K562 (cell line): ENCODE results near the gene FOXF2. TPM values are rescaled to one million over a fixed set of nuclear protein-coding genes. Genes with fewer than 3 reads are reported as not detected.

ENCODE experiments used
- ATAC-seq: fragments of 200-7000 bp; cut with Tn5 transposase; 3 replicates; pipeline ENCODE4 v1.9.1; 2020; ENCODE audit warnings: moderate library complexity
- BruUV-seq: library from RNA; stranded (reverse); fragments of 400-500 nt; replicated peaks from 2 replicates; lab custom pipeline; 2021; lab: Mats Ljungman, UMichigan
- CTCF ChIA-PET: fragments of 300-600 bp; formaldehyde crosslinking; extraction: SDS; loops from one replicate; lab custom pipeline; 2021; ENCODE audit warnings: low intra/inter-chr PET ratio; lab: Yijun Ruan, JAX
- POLR2A ChIA-PET: fragments of 300-600, 350-650 bp; sonication (Branson Sonifier 250); formaldehyde crosslinking; extraction: SDS; loops from one replicate; lab custom pipeline; 2021; ENCODE audit warnings: antibody characterized with exemption, inconsistent platforms; lab: Yijun Ruan, JAX
- DNase-seq, 4 experiments: peaks; one replicate each; pipeline versions ENCODE4 v3.0.0 to v3.0.0-alpha.2; 2011 to 2018; ENCODE audit warnings: low spot score in 3 of 4, mixed read lengths in 3 of 4; ENCODE audit errors: extremely low read depth in 1 of 4
- FAIRE-seq: peaks from 2 replicates; lab custom pipeline; 2011; peaks lifted over from hg19 to GRCh38; lab: Jason Lieb, UNC
- H2AFZ ChIP-seq: 2 replicates; pipeline ENCODE4 v1.6.0; 2011; ENCODE audit warnings: low read depth, low read length, control low read depth, inconsistent platforms
- H3K27ac ChIP-seq: fragments of 200-600 bp; 3 replicates; pipeline ENCODE4 v1.8.0; 2011; ENCODE audit warnings: low read depth, mild to moderate bottlenecking, control low read depth, inconsistent platforms, low read length, moderate library complexity, mixed read lengths; ENCODE audit errors: extremely low read depth
- H3K27me3 ChIP-seq, 2 experiments: fragments of 300-600 bp in 1 of 2; 2 replicates in 1 of 2; 3 replicates in 1 of 2; pipeline versions ENCODE4 v1.6.0 to v1.8.0; 2011; ENCODE audit warnings: inconsistent platforms in 2 of 2, low read length in 2 of 2, mild to moderate bottlenecking in 1 of 2, mixed read lengths in 1 of 2, moderate library complexity in 1 of 2; ENCODE audit not compliant: control insufficient read depth in 2 of 2, insufficient read depth in 2 of 2
- H3K36me3 ChIP-seq: fragments of 300-600 bp; 3 replicates; pipeline ENCODE4 v1.8.0; 2011; ENCODE audit warnings: mild to moderate bottlenecking, low read length, inconsistent platforms; ENCODE audit not compliant: control insufficient read depth, insufficient read depth
- H3K4me1 ChIP-seq, 2 experiments: fragments of 200-600 bp in 1 of 2; replicated peaks in 1 of 2; 2 replicates in 1 of 2; 3 replicates in 1 of 2; pipeline versions ENCODE4 v1.5.1 to v1.8.0; 2011; ENCODE audit warnings: inconsistent platforms in 2 of 2, low read length in 2 of 2, mild to moderate bottlenecking in 1 of 2, mixed read lengths in 1 of 2, moderate library complexity in 1 of 2; ENCODE audit not compliant: control insufficient read depth in 2 of 2, insufficient read depth in 2 of 2
- H3K4me2 ChIP-seq: 2 replicates; pipeline ENCODE4 v1.6.1; 2011; ENCODE audit warnings: low read length, control low read depth, inconsistent platforms, mixed read lengths; ENCODE audit not compliant: insufficient read depth
- H3K4me3 ChIP-seq: fragments of 200-600 bp; sonication (generic), shearing (Covaris generic); 2 replicates; pipeline ENCODE4 v1.5.1; 2016; ENCODE audit warnings: control low read depth, inconsistent platforms
- H3K79me2 ChIP-seq: fragments of 200-600 bp; 3 replicates; pipeline ENCODE4 v1.8.0; 2011; ENCODE audit warnings: low read length, inconsistent platforms; ENCODE audit not compliant: control insufficient read depth, insufficient read depth
- H3K9ac ChIP-seq, 2 experiments: 2 replicates each; pipeline versions ENCODE4 v1.6.0 to v1.6.1; 2011; ENCODE audit warnings: low read depth in 2 of 2, low read length in 2 of 2, control low read depth in 1 of 2, inconsistent platforms in 1 of 2, mild to moderate bottlenecking in 1 of 2, mixed read lengths in 1 of 2; ENCODE audit not compliant: insufficient read depth in 1 of 2
- H3K9me1 ChIP-seq: one replicate; pipeline ENCODE4 v1.6.0; 2011; ENCODE audit warnings: inconsistent platforms, mild to moderate bottlenecking, low read length, moderate library complexity; ENCODE audit not compliant: control insufficient read depth, insufficient read depth
- H3K9me3 ChIP-seq: replicated peaks from 2 replicates; pipeline ENCODE4 v1.5.1; 2011; ENCODE audit warnings: low read depth, low read length, inconsistent platforms; ENCODE audit not compliant: control insufficient read depth, insufficient read depth
- H4K20me1 ChIP-seq: replicated peaks from 2 replicates; pipeline ENCODE4 v1.6.1; 2011; ENCODE audit warnings: low read length, inconsistent platforms, mixed read lengths; ENCODE audit not compliant: control insufficient read depth, insufficient read depth
- AFF4 ChIP-seq: sonication (generic); formaldehyde crosslinking; IDR thresholded peaks from 2 replicates; pipeline ENCODE4 v1.8.0; 2023; ENCODE audit warnings: mild to moderate bottlenecking, missing genetic modification reagents
- ATF4 ChIP-seq: fragments of 450-650 bp; formaldehyde crosslinking; IDR thresholded peaks from 2 replicates; pipeline ENCODE4 v1.4.0; 2022; ENCODE audit warnings: mild to moderate bottlenecking, moderate library complexity
- CSDE1 ChIP-seq, 2 experiments: fragments of 450-650 bp; IDR thresholded peaks; 2 replicates each; pipeline ENCODE4 v1.6.1; 2016; ENCODE audit warnings: mild to moderate bottlenecking in 1 of 2
- KLF10 ChIP-seq: fragments of 250-450 bp; sonication (Bioruptor Pico); IDR thresholded peaks from 2 replicates; pipeline ENCODE4 v1.6.1; 2021; ENCODE audit warnings: matching md5 sums
- MCM2 ChIP-seq: fragments of 450-650 bp; IDR thresholded peaks from 2 replicates; pipeline ENCODE4 v1.6.1; 2017; ENCODE audit warnings: low read depth, mild to moderate bottlenecking
- NFE2L1 ChIP-seq: fragments of 450-650 bp; IDR thresholded peaks from 2 replicates; pipeline ENCODE4 v1.6.1; 2016; ENCODE audit warnings: missing genetic modification characterization, low read depth, mild to moderate bottlenecking, missing compliant biosample characterization, moderate library complexity, borderline replicate concordance
- PKNOX1 ChIP-seq: fragments of 450-650 bp; IDR thresholded peaks from 2 replicates; pipeline ENCODE4 v1.6.1; 2016
- SRSF3 ChIP-seq: fragments of 200-400 bp; formaldehyde crosslinking; IDR thresholded peaks from 2 replicates; pipeline ENCODE4 v1.6.1; 2016; ENCODE audit warnings: mild to moderate bottlenecking, low read length, moderate library complexity; ENCODE audit not compliant: insufficient read depth
- ZKSCAN3 ChIP-seq: fragments of 250-450 bp; sonication (Bioruptor Pico); IDR thresholded peaks from 2 replicates; pipeline ENCODE4 v1.4.0; 2020
- ZNF140 ChIP-seq: fragments of 250-450 bp; sonication (Bioruptor Pico); IDR thresholded peaks from 2 replicates; pipeline ENCODE4 v1.8.0; 2021; ENCODE audit warnings: moderate library complexity, mild to moderate bottlenecking, inconsistent platforms
- ZNF274 ChIP-seq: IDR thresholded peaks from 2 replicates; pipeline ENCODE4 v1.6.1; 2011; ENCODE audit warnings: low read depth, mild to moderate bottlenecking, low read length, moderate library complexity, borderline replicate concordance
- ZNF280A ChIP-seq: fragments of 450-650 bp; IDR thresholded peaks from 2 replicates; pipeline ENCODE4 v1.6.1; 2018; ENCODE audit warnings: mild to moderate bottlenecking, low read depth; ENCODE audit not compliant: partially characterized antibody
- WGBS: fragments of 100-300 bp; shearing (Covaris generic); methylation state at CpG from one replicate; pipeline ENCODE4 v1.1.6; 2016; ENCODE audit warnings: low coverage, mixed read lengths; ENCODE audit not compliant: insufficient coverage; ENCODE audit errors: missing lambda C conversion rate; 5-methylcytosine and 5-hydroxymethylcytosine counted together
- in situ Hi-C: fragments of 300-500 bp; cut with MboI; formaldehyde crosslinking; loops from 4 replicates; pipeline ENCODE4 v1.15.0; 2018; ENCODE audit warnings: inconsistent platforms, mixed read lengths
- intact Hi-C: fragments of 100-400 bp; cut with micrococcal nuclease; formaldehyde crosslinking; loops from 2 replicates; pipeline ENCODE4 v1.14.2; 2022
- polyA plus RNA-seq, 8 experiments: library from polyadenylated mRNA; depleted of rRNA in 4 of 8; stranded (reverse) in 5 of 8; unstranded in 3 of 8; fragments of >200 nt; fragmentation: Nextera tagmentation in 2 of 8; fragmentation: Illumina TruSeq in 1 of 8; extraction: Ambion mirVana in 2 of 8; extraction: Trizol in 1 of 8; gene quantifications; 2 replicates each; pipeline versions ENCODE4 v1.2.1 to v1.2.3, GENCODE V29; 2011 to 2014; ENCODE audit warnings: inconsistent platforms in 1 of 8, missing spikeins in 1 of 8
- total RNA-seq, 7 experiments: library from RNA; depleted of rRNA in 6 of 7; stranded (reverse); fragments of >200 nt in 6 of 7; fragmentation: Illumina TruSeq in 2 of 7; extraction: Trizol in 2 of 7; gene quantifications; 2 replicates each; pipeline versions ENCODE4 v1.2.1 to v1.2.3, GENCODE V29; 2011 to 2021; ENCODE audit warnings: low replicate concordance in 1 of 7

Gene FOXF2
- total and polyA plus RNA-seq, 9 of the 15 experiments (the other 6 are each of a cell fraction or from before 2014, with no cell fraction given): not detected

GRCh38 chr6:1382883-1383728 is 6.3 kb upstream of the FOXF2 start:
- ATAC-seq: no peak
- no peak for DNase-seq
- Histone ChIP-seq H3K4me1 (peaks cover 0 to 35% of the 10 kb centered on the region in 2 experiments; a peak in 2 of 5 replicates), H3K9me3 (no peaks in the 10 kb centered on the region), H3K9me1 (no peaks in the 10 kb centered on the region), H4K20me1 (peaks cover 5% of the 10 kb centered on the region; the same call in 1 of the 2 replicates), H2AFZ (no peak overlapping the region), H3K9ac (no peak overlapping the region), H3K4me3 (no peak overlapping the region), H3K4me2 (no peak overlapping the region), H3K27me3 (peaks cover 54 to 86% of the 10 kb centered on the region in 2 experiments), H3K36me3 (no peaks in the 10 kb centered on the region), H3K27ac (no peak overlapping the region), H3K79me2 (no peaks in the 10 kb centered on the region)
- TF ChIP-seq ATF4 (CRISPR knock-in tag) (no peak), ZNF140 (CRISPR knock-in tag) (no peak), SRSF3 (no peak), AFF4 (CRISPR knock-in tag) (no peak), KLF10 (CRISPR knock-in tag) (no peak), MCM2 (no peak), PKNOX1 (no peak), ZNF274 (no peak), ZKSCAN3 (CRISPR knock-in tag) (no peak), CSDE1 (IDR thresholded peaks at IDR 0.05) (no peak), NFE2L1 (tag) (no peak), ZNF280A (no peak)
- BruUV-seq: no TSS peak
- FAIRE-seq: no peak
- 13% methylated on average over 42 of the region's 57 CpGs for WGBS
- intact Hi-C loops: loop anchor here (5.0 to 10.0 kb wide), 2 partner anchors 658 to 791 kb away; no protein-coding TSS in a partner anchor
- in situ Hi-C loops: no loop called here
- ChIA-PET POLR2A (interaction anchor here (0.7 kb wide), 1 partner anchor 26 kb away, joined by 3 read pairs; no protein-coding TSS in a partner anchor), CTCF (interaction anchor here (0.8 to 2.3 kb wide), 2 partner anchors 586 to 790 kb away, joined by 3 to 15 read pairs; no protein-coding TSS in a partner anchor)
